Karpas-422 (cell line): Measurements from ENCODE around the gene SLC38A1. TPM values are rescaled to one million over a fixed set of nuclear protein-coding genes. Genes with fewer than 3 reads are reported as not detected.
"Not testable (repeated sequence)": the region's sequence is repeated elsewhere in the genome, so short reads cannot be mapped to it uniquely, and the experiment has no call there.

ENCODE experiments used
- DNase-seq: peaks from one replicate; pipeline ENCODE4 v3.0.0-alpha.2; 2015
- H2AFZ ChIP-seq: fragments of 200-600 bp; sonication (generic); 2 replicates; pipeline ENCODE4 v1.6.1; 2014; ENCODE audit warnings: antibody characterized with exemption, low read length, mixed read lengths
- H3K27ac ChIP-seq: fragments of 200-600 bp; sonication (generic); 2 replicates; pipeline ENCODE4 v1.5.1; 2014; ENCODE audit warnings: mild to moderate bottlenecking, low read length, moderate library complexity
- H3K27me3 ChIP-seq: fragments of 200-600 bp; sonication (generic); 2 replicates; pipeline ENCODE4 v1.6.1; 2014; ENCODE audit warnings: low read length, mixed read lengths
- H3K36me3 ChIP-seq: fragments of 200-600 bp; sonication (generic); 2 replicates; pipeline ENCODE4 v1.6.1; 2014; ENCODE audit warnings: low read length, mixed read lengths; ENCODE audit not compliant: insufficient read depth
- H3K4me1 ChIP-seq: fragments of 200-600 bp; sonication (generic); 2 replicates; pipeline ENCODE4 v1.6.1; 2014; ENCODE audit warnings: mild to moderate bottlenecking, low read length, mixed read lengths
- H3K4me2 ChIP-seq: fragments of 200-600 bp; sonication (generic); 2 replicates; pipeline ENCODE4 v1.6.1; 2014; ENCODE audit warnings: low read length, low read depth, mild to moderate bottlenecking; ENCODE audit not compliant: poor library complexity, severe bottlenecking
- H3K4me3 ChIP-seq: fragments of 200-600 bp; sonication (generic); 2 replicates; pipeline ENCODE4 v1.5.1; 2014; ENCODE audit warnings: mild to moderate bottlenecking, antibody characterized with exemption, low read length, mixed read lengths
- H3K79me2 ChIP-seq: fragments of 200-600 bp; sonication (generic); 2 replicates; pipeline ENCODE4 v1.6.1; 2014; ENCODE audit warnings: mild to moderate bottlenecking, low read length, mixed read lengths
- H3K9ac ChIP-seq: fragments of 200-600 bp; sonication (generic); 2 replicates; pipeline ENCODE4 v1.6.0; 2014; ENCODE audit warnings: low read length
- H3K9me2 ChIP-seq: fragments of 200-600 bp; sonication (generic), shearing (Covaris generic); replicated peaks from 2 replicates; pipeline ENCODE4 v1.6.0; 2014; ENCODE audit warnings: mild to moderate bottlenecking, low read length, moderate library complexity; ENCODE audit not compliant: insufficient read depth
- H3K9me3 ChIP-seq: fragments of 300-700, 200-600 bp; sonication (generic); 2 replicates; pipeline ENCODE4 v1.6.1; 2014; ENCODE audit warnings: low read length, mixed read lengths
- H4K20me1 ChIP-seq: fragments of 200-600 bp; sonication (generic); 2 replicates; pipeline ENCODE4 v1.6.1; 2014; ENCODE audit warnings: mild to moderate bottlenecking, antibody characterized with exemption, low read length, low read depth; ENCODE audit not compliant: insufficient read depth
- total RNA-seq: library from RNA; depleted of rRNA; stranded (reverse); fragments of >200 nt; shearing (Covaris generic); gene quantifications from 2 replicates; pipeline ENCODE4 v1.2.3, GENCODE V29; 2014; ENCODE audit warnings: low replicate concordance

Gene SLC38A1
- total RNA-seq, 1 experiment from 2014 or later, result 209 TPM

- H3K9ac ChIP-seq, result no peak overlapping the region
- no peak for DNase-seq
- H3K36me3 ChIP-seq, result no peaks in the 10 kb centered on the region
- H3K79me2 ChIP-seq, result no peaks in the 10 kb centered on the region
- no peaks in the 10 kb centered on the region for H3K9me2 ChIP-seq
- no peak overlapping the region for H2AFZ ChIP-seq
- H3K4me3 ChIP-seq, result no peak overlapping the region
- peaks cover 13% of the 10 kb centered on the region for H3K4me1 ChIP-seq
- H3K4me2 ChIP-seq, result no peak overlapping the region
- H3K9me3 ChIP-seq, result no peaks in the 10 kb centered on the region
- H3K27ac ChIP-seq, result no peak overlapping the region
- no peaks in the 10 kb centered on the region for H3K27me3 ChIP-seq
- H4K20me1 ChIP-seq, result no peaks in the 10 kb centered on the region
These were observed 94.7 kb downstream of the SLC38A1 start for GRCh38 chr12:46174061-46174662.

GRCh38 chr12:46168426-46168825 is 100.4 kb downstream of the SLC38A1 start:
- H3K9me2 ChIP-seq, result no peaks in the 10 kb centered on the region
- no peak overlapping the region for H2AFZ ChIP-seq
- no peaks in the 10 kb centered on the region for H4K20me1 ChIP-seq
- H3K9me3 ChIP-seq, result no peaks in the 10 kb centered on the region
- no peak overlapping the region for H3K4me2 ChIP-seq
- H3K27me3 ChIP-seq, result no peaks in the 10 kb centered on the region
- H3K27ac ChIP-seq, result no peak overlapping the region
- H3K79me2 ChIP-seq, result no peaks in the 10 kb centered on the region
- no peaks in the 10 kb centered on the region for H3K36me3 ChIP-seq
- H3K4me3 ChIP-seq, result no peak overlapping the region
- no peak overlapping the region for H3K9ac ChIP-seq
- H3K4me1 ChIP-seq, result no peaks in the 10 kb centered on the region
- no peak for DNase-seq

GRCh38 chr12:46167412-46167811 is 101.4 kb downstream of the SLC38A1 start:
- H3K27ac ChIP-seq, result no peak overlapping the region
- no peaks in the 10 kb centered on the region for H3K27me3 ChIP-seq
- no peaks in the 10 kb centered on the region for H3K9me3 ChIP-seq
- no peak for DNase-seq
- H3K4me3 ChIP-seq, result no peak overlapping the region
- H4K20me1 ChIP-seq, result no peaks in the 10 kb centered on the region
- no peaks in the 10 kb centered on the region for H3K4me1 ChIP-seq
- H2AFZ ChIP-seq, result no peak overlapping the region
- no peak overlapping the region for H3K9ac ChIP-seq
- H3K79me2 ChIP-seq, result no peaks in the 10 kb centered on the region
- no peaks in the 10 kb centered on the region for H3K9me2 ChIP-seq
- H3K4me2 ChIP-seq, result no peak overlapping the region
- H3K36me3 ChIP-seq, result no peaks in the 10 kb centered on the region

- Histone ChIP-seq H3K9me3 (no peaks in the 10 kb centered on the region), H3K4me2 (no peak overlapping the region), H3K4me1 (no peaks in the 10 kb centered on the region), H2AFZ (no peak overlapping the region), H4K20me1 (no peaks in the 10 kb centered on the region), H3K4me3 (no peak overlapping the region), H3K9me2 (no peaks in the 10 kb centered on the region), H3K36me3 (no peaks in the 10 kb centered on the region), H3K27me3 (no peaks in the 10 kb centered on the region), H3K27ac (no peak overlapping the region), H3K9ac (no peak overlapping the region), H3K79me2 (no peaks in the 10 kb centered on the region)
- DNase-seq, result no peak
These were observed 103.7 kb downstream of the SLC38A1 start for GRCh38 chr12:46165191-46165590.

- Histone ChIP-seq H4K20me1 (no peaks in the 10 kb centered on the region), H3K9ac (no peak overlapping the region), H3K4me1 (no peaks in the 10 kb centered on the region), H3K4me3 (no peak overlapping the region), H3K27me3 (no peaks in the 10 kb centered on the region), H3K36me3 (no peaks in the 10 kb centered on the region), H2AFZ (no peak overlapping the region), H3K9me2 (no peaks in the 10 kb centered on the region), H3K27ac (no peak overlapping the region), H3K4me2 (no peak overlapping the region), H3K9me3 (no peaks in the 10 kb centered on the region), H3K79me2 (no peaks in the 10 kb centered on the region)
- DNase-seq, result no peak
These were observed 104.6 kb downstream of the SLC38A1 start for GRCh38 chr12:46164186-46164761.

- H3K9ac ChIP-seq, H3K4me2 ChIP-seq, H3K4me3 ChIP-seq, H3K9me2 ChIP-seq, H2AFZ ChIP-seq, H3K27ac ChIP-seq, H3K4me1 ChIP-seq, H3K9me3 ChIP-seq, H3K27me3 ChIP-seq, H3K36me3 ChIP-seq, H4K20me1 ChIP-seq, H3K79me2 ChIP-seq, DNase-seq: not testable (repeated sequence)
These were observed 106.2 kb downstream of the SLC38A1 start for GRCh38 chr12:46162549-46163076.

- H3K4me2 ChIP-seq, result no peak overlapping the region
- H3K4me3 ChIP-seq, result no peak overlapping the region
- H3K27ac ChIP-seq, result no peak overlapping the region
- H3K4me1 ChIP-seq, result no peaks in the 10 kb centered on the region
- no peak overlapping the region for H3K9ac ChIP-seq
- H3K79me2 ChIP-seq, result no peaks in the 10 kb centered on the region
- no peaks in the 10 kb centered on the region for H3K9me3 ChIP-seq
- no peaks in the 10 kb centered on the region for H4K20me1 ChIP-seq
- no peaks in the 10 kb centered on the region for H3K27me3 ChIP-seq
- no peak for DNase-seq
- no peaks in the 10 kb centered on the region for H3K36me3 ChIP-seq
- H3K9me2 ChIP-seq, result no peaks in the 10 kb centered on the region
- no peak overlapping the region for H2AFZ ChIP-seq
These were observed 107.7 kb downstream of the SLC38A1 start for GRCh38 chr12:46160981-46161690.

GRCh38 chr12:46160101-46160980 is 108.5 kb downstream of the SLC38A1 start:
- no peak for DNase-seq
- H3K9me2 ChIP-seq, result no peaks in the 10 kb centered on the region
- H3K79me2 ChIP-seq, result no peaks in the 10 kb centered on the region
- no peak overlapping the region for H2AFZ ChIP-seq
- no peak overlapping the region for H3K27ac ChIP-seq
- no peak overlapping the region for H3K4me2 ChIP-seq
- H3K9ac ChIP-seq, result no peak overlapping the region
- no peaks in the 10 kb centered on the region for H3K9me3 ChIP-seq
- no peaks in the 10 kb centered on the region for H3K4me1 ChIP-seq
- H3K36me3 ChIP-seq, result no peaks in the 10 kb centered on the region
- H4K20me1 ChIP-seq, result no peaks in the 10 kb centered on the region
- no peaks in the 10 kb centered on the region for H3K27me3 ChIP-seq
- H3K4me3 ChIP-seq, result no peak overlapping the region
